Measurements from ENCODE around the gene ATP9A.

DNA sequence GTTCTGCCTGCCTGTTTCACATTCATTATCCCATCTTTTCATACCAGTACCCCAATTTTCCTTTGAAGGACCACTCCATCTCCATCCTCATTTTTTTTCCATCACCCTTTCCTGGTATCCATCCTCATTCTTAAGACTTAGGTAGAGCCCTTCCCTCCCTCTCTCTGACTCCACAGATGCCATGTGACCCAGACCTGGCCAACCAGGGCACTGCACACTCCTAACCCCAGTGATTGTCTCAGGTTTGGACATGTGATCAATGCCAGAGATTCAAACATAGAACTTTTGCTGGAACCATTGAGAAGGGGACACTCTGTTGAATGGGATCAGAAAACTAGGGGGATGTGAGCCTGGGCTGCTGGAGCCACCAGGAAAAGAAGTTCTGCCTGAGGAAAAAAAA is 186.6 kb downstream of the ATP9A start:
- TF ChIP-seq TAF1 (IDR thresholded peaks at IDR 0.05; ENCODE audit: low read depth, low read length) (no peak), POLR2A (IDR thresholded peaks at IDR 0.05; ENCODE audit: low read depth, low read length) (no peak), POLR2AphosphoS5 (IDR thresholded peaks at IDR 0.05; ENCODE audit: low read depth, low read length) (no peak)
